Panc1 (cell line): ENCODE data around the gene BARX2. TPM values are rescaled to one million over a fixed set of nuclear protein-coding genes. Genes with fewer than 3 reads are reported as not detected.
A peak's percentile ranks its signal among the peaks of the same experiment; 100 is the strongest.
"Not testable (repeated sequence)": the region's sequence is repeated elsewhere in the genome, so short reads cannot be mapped to it uniquely, and the experiment has no call there.

Experiments used
- ATAC-seq: fragments of 200-7000 bp; cut with Tn5 transposase; 2 replicates; pipeline ENCODE4 v1.9.1; 2020; ENCODE audit warnings: mild to moderate bottlenecking, moderate library complexity
- BruUV-seq: library from RNA; stranded (reverse); fragments of 400-500 nt; replicated peaks from 2 replicates; lab custom pipeline; 2021; lab: Mats Ljungman, UMichigan
- CTCF ChIA-PET: fragments of 300-600 bp; sonication (Branson Sonifier 250); formaldehyde crosslinking; loops from one replicate; lab custom pipeline; 2022; ENCODE audit warnings: antibody characterized with exemption; lab: Charles Lee
- POLR2A ChIA-PET: fragments of 300-600 bp; sonication (Branson Sonifier 250); formaldehyde crosslinking; loops from one replicate; lab custom pipeline; 2022; ENCODE audit warnings: antibody characterized with exemption; lab: Charles Lee
- DNase-seq: peaks from one replicate; pipeline ENCODE4 v3.0.0-alpha.2; 2010; ENCODE audit warnings: low read depth, low spot score
- H3K27ac ChIP-seq: 2 replicates; pipeline ENCODE4 v1.5.1; 2011; ENCODE audit warnings: mild to moderate bottlenecking, low read length, inconsistent platforms
- H3K27me3 ChIP-seq: fragments of 200-500 bp; sonication (Bioruptor generic); 2 replicates; pipeline ENCODE4 v1.6.0; 2014; ENCODE audit warnings: low read length, inconsistent platforms; ENCODE audit not compliant: control insufficient read depth, insufficient read depth
- H3K36me3 ChIP-seq: fragments of 200-500 bp; sonication (Bioruptor generic); 2 replicates; pipeline ENCODE4 v1.5.1; 2014; ENCODE audit warnings: inconsistent platforms, mild to moderate bottlenecking, low read length, moderate library complexity; ENCODE audit not compliant: control insufficient read depth, insufficient read depth
- H3K4me1 ChIP-seq: 2 replicates; pipeline ENCODE4 v1.5.1; 2011; ENCODE audit warnings: inconsistent platforms, mild to moderate bottlenecking, low read length, moderate library complexity; ENCODE audit not compliant: control insufficient read depth, insufficient read depth
- H3K4me3 ChIP-seq, 2 experiments: 2 replicates each; pipeline ENCODE4 v1.5.1; 2011 to 2012; ENCODE audit warnings: low read depth in 2 of 2, low read length in 2 of 2, mild to moderate bottlenecking in 2 of 2, inconsistent platforms in 1 of 2, moderate library complexity in 1 of 2
- H3K9me3 ChIP-seq: fragments of 200-500 bp; sonication (Bioruptor generic); 2 replicates; pipeline ENCODE4 v1.5.1; 2014; ENCODE audit warnings: low read depth, mild to moderate bottlenecking, inconsistent platforms, low read length, moderate library complexity; ENCODE audit not compliant: control insufficient read depth, insufficient read depth
- CTCF ChIP-seq: fragments of 450-650 bp; IDR thresholded peaks from 2 replicates; pipeline ENCODE4 v1.5.1; 2017; ENCODE audit warnings: mild to moderate bottlenecking
- POLR2AphosphoS5 ChIP-seq: IDR thresholded peaks from 2 replicates; pipeline ENCODE4 v1.6.1; 2012; ENCODE audit warnings: mild to moderate bottlenecking, low read depth, low read length, moderate library complexity
- REST ChIP-seq, 2 experiments: IDR thresholded peaks; 2 replicates each; pipeline ENCODE4 v1.6.1; 2011 to 2012; ENCODE audit warnings: low read depth in 2 of 2, control low read depth in 1 of 2, low read length in 1 of 2, mild to moderate bottlenecking in 1 of 2, moderate library complexity in 1 of 2; ENCODE audit not compliant: insufficient read depth in 1 of 2
- SIN3A ChIP-seq: IDR thresholded peaks from 2 replicates; pipeline ENCODE4 v1.6.1; 2012; ENCODE audit warnings: low read depth, mild to moderate bottlenecking, low read length, moderate library complexity, borderline replicate concordance; ENCODE audit not compliant: insufficient read depth
- TCF7L2 ChIP-seq: IDR thresholded peaks from 2 replicates; pipeline ENCODE4 v1.6.1; 2011; ENCODE audit warnings: mild to moderate bottlenecking, low read depth, low read length, inconsistent platforms
- in situ Hi-C: cut with HindIII; loops from 2 replicates; pipeline ENCODE4 v1.10.0; 2016; ENCODE audit warnings: low sequenced_read_pairs, low pct_unique_long_range_greater_than_20kb
- intact Hi-C: fragments of 100-400 bp; cut with micrococcal nuclease; formaldehyde crosslinking; loops from one replicate; pipeline ENCODE4 v1.10.0; 2022; ENCODE audit not compliant: unreplicated experiment
- total RNA-seq: library from RNA; stranded (reverse); gene quantifications from one replicate; pipeline ENCODE4 v1.2.1, GENCODE V29; 2021; ENCODE audit not compliant: unreplicated experiment

BARX2 gene
- total RNA-seq, 1 experiment from 2014 or later: 3.9 TPM

DNA sequence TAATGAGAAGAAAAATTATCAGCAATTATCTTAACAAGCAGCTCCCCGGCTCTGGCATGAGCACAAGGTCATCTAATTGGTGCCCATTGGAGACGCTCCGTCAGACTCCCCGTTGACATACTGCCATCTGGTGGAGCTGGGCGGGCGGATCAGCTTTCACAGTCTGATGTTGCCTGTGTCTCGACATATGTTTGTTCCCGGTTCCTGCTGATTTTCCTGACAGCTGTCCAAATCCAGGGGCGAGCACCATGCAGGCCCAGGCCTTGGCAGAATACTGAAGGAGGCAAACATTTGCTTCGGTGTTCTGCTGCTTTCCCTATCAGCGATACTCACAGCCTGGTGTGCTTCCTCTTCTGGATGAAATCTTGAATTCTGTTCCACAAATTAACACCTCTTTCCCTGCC lies 43.8 kb upstream of the BARX2 start:
- POLR2A ChIA-PET: no interaction called here
- 0 out of 4 replicates have a peak, but pooled peaks of 1 of the 2 experiments have one; percentile 24 for TF ChIP-seq REST (IDR thresholded peaks at IDR 0.05; ENCODE audit: insufficient read depth in 1 of 2, low read depth in 2 of 2, low read length in 1 of 2)
- TF ChIP-seq CTCF: peak; percentile 97
- TF ChIP-seq TCF7L2: no peak
- TF ChIP-seq POLR2AphosphoS5: no peak
- TF ChIP-seq SIN3A: no peak
- peak overlapping the region; percentile 52; the same call in 1 of the 2 replicates for H3K27ac ChIP-seq
- no peaks in the 10 kb centered on the region for H3K36me3 ChIP-seq
- in situ Hi-C loops (no loop called here), intact Hi-C loops (loop anchor here (2.0 to 10.0 kb wide), 4 partner anchors 105 to 450 kb away; no protein-coding TSS in a partner anchor)
- no peaks in the 10 kb centered on the region for H3K9me3 ChIP-seq
- DNase-seq: peak; percentile 64
- peaks cover 6% of the 10 kb centered on the region; the same call in 1 of the 2 replicates for H3K4me1 ChIP-seq
- no peaks in the 10 kb centered on the region for H3K27me3 ChIP-seq
- CTCF ChIA-PET: interaction anchor here (0.6 to 1.2 kb wide), 8 partner anchors 18 to 447 kb away, joined by 3 to 6 read pairs (median 4); no protein-coding TSS in a partner anchor
- ATAC-seq: peak; percentile 99
- no peak overlapping the region for H3K4me3 ChIP-seq
- BruUV-seq: no TSS peak

DNA sequence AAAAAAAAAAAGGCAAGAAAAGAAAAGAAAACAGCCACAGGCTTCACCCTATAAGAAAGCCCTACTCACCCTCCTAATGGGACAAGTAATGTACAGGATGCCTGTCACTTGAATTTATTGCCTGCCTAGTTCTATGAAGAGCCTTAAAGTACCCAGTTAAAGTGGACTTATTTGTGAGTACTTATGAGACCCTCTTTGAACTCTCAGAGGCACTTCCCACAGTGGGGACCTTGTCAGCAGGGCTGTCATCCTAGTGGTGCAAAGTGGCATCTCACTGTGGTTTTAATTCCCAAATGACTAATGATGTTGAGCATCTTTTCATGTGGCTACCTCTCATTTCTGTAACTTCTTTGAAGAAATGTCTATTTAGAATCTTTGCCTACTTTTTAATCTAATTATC lies 41.8 kb upstream of the BARX2 start:
- CTCF ChIA-PET: interaction anchor here (0.6 kb wide), 1 partner anchor 22 kb away, joined by 3 read pairs; no protein-coding TSS in a partner anchor

GRCh38 chr11:129344301-129344940 lies 31.2 kb upstream of the BARX2 start:
- intact Hi-C loops, H3K36me3 ChIP-seq, H3K4me1 ChIP-seq, DNase-seq, ATAC-seq, POLR2A ChIA-PET, BruUV-seq, H3K27ac ChIP-seq, CTCF ChIA-PET, H3K27me3 ChIP-seq, H3K4me3 ChIP-seq, in situ Hi-C loops, H3K9me3 ChIP-seq: not testable (repeated sequence)

More for the DNA sequence above, 41.8 kb upstream of the BARX2 start:
- POLR2A ChIA-PET: no interaction called here
- H3K9me3 ChIP-seq: no peaks in the 10 kb centered on the region
- BruUV-seq: no TSS peak
- peaks cover 6% of the 10 kb centered on the region; the same call in 1 of the 2 replicates for H3K4me1 ChIP-seq
- H3K27me3 ChIP-seq: no peaks in the 10 kb centered on the region
- H3K4me3 ChIP-seq: no peak overlapping the region
- intact Hi-C loops: loop anchor here (5.0 to 10.0 kb wide), 3 partner anchors 107 to 452 kb away; no protein-coding TSS in a partner anchor
- H3K27ac ChIP-seq: no peak overlapping the region
- no peak for DNase-seq
- no peaks in the 10 kb centered on the region for H3K36me3 ChIP-seq
- in situ Hi-C loops: no loop called here
- no peak; the same call in 1 of the 2 replicates for TF ChIP-seq CTCF
- ATAC-seq: no peak
